ENCODE measurements around the gene SYK.

DNA sequence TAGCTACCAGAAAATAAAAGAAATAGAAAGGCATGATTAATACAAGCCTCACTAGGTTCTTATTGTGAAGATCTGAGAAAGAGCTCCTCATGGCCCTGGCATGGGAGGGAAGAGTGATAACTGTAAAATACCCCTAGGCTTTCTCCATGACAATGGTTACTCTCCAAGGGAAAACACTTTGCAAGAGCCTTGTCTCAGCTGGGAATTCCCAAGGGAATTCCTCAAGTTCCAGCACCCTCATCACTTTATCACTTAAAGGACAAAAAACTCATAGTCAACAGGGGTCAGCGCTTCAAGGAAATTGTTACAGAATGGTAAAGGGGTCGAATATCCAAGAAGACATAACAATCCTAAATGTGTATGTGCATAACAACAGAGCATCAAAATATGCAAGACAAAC lies 21.2 kb downstream of the SYK start:
- TF ChIP-seq EZH2 (IDR thresholded peaks at IDR 0.05; ENCODE audit: borderline replicate concordance, low read length): no peak
- TF ChIP-seq, protein P1, sequence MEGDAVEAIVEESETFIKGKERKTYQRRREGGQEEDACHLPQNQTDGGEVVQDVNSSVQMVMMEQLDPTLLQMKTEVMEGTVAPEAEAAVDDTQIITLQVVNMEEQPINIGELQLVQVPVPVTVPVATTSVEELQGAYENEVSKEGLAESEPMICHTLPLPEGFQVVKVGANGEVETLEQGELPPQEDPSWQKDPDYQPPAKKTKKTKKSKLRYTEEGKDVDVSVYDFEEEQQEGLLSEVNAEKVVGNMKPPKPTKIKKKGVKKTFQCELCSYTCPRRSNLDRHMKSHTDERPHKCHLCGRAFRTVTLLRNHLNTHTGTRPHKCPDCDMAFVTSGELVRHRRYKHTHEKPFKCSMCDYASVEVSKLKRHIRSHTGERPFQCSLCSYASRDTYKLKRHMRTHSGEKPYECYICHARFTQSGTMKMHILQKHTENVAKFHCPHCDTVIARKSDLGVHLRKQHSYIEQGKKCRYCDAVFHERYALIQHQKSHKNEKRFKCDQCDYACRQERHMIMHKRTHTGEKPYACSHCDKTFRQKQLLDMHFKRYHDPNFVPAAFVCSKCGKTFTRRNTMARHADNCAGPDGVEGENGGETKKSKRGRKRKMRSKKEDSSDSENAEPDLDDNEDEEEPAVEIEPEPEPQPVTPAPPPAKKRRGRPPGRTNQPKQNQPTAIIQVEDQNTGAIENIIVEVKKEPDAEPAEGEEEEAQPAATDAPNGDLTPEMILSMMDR (conservative IDR thresholded peaks at IDR 0.05 in 1 of 2, IDR thresholded peaks at IDR 0.05 in 1 of 2; ENCODE audit: extremely low read depth in 1 of 2, insufficient read depth in 1 of 2, low read depth in 1 of 2, low read length in 2 of 2): no peak

All from mammary epithelial cell (primary cell).